Hepatocyte (in vitro differentiated cells): ENCODE measurements around the gene IDUA. TPM values are rescaled to one million over a fixed set of nuclear protein-coding genes. Genes with fewer than 3 reads are reported as not detected.
A peak's percentile ranks its signal among the peaks of the same experiment; 100 is the strongest.

Experiments used
- DNase-seq: peaks from one replicate; pipeline ENCODE4 v3.0.0-alpha.2; 2016; ENCODE audit warnings: low spot score
- H2AFZ ChIP-seq: fragments of 200-600 bp; sonication (generic); 2 replicates; pipeline ENCODE4 v1.6.0; 2016; ENCODE audit warnings: antibody characterized with exemption, mild to moderate bottlenecking
- H3K27ac ChIP-seq: fragments of 200-600 bp; sonication (generic); 2 replicates; pipeline ENCODE4 v1.5.1; 2016; ENCODE audit warnings: mild to moderate bottlenecking
- H3K27me3 ChIP-seq: fragments of 200-600 bp; sonication (generic); 2 replicates; pipeline ENCODE4 v1.6.1; 2016
- H3K36me3 ChIP-seq: fragments of 200-600 bp; sonication (generic); replicated peaks from 2 replicates; pipeline ENCODE4 v1.5.1; 2016; ENCODE audit warnings: low read depth; ENCODE audit not compliant: insufficient read depth
- H3K4me1 ChIP-seq: fragments of 200-600 bp; sonication (generic); 2 replicates; pipeline ENCODE4 v1.5.1; 2016; ENCODE audit warnings: mild to moderate bottlenecking, moderate library complexity; ENCODE audit not compliant: insufficient read depth
- H3K4me2 ChIP-seq: fragments of 200-600 bp; sonication (generic); 2 replicates; pipeline ENCODE4 v1.6.0; 2016
- H3K4me3 ChIP-seq: fragments of 200-600 bp; sonication (generic); 2 replicates; pipeline ENCODE4 v1.5.1; 2016; ENCODE audit warnings: mild to moderate bottlenecking
- H3K79me2 ChIP-seq: fragments of 200-600 bp; sonication (generic); 2 replicates; pipeline ENCODE4 v1.6.0; 2017; ENCODE audit warnings: mild to moderate bottlenecking
- H3K9me2 ChIP-seq: fragments of 200-600 bp; sonication (generic); replicated peaks from 2 replicates; pipeline ENCODE4 v1.6.0; 2017; ENCODE audit warnings: mild to moderate bottlenecking; ENCODE audit not compliant: insufficient read depth
- H3K9me3 ChIP-seq: fragments of 200-600 bp; sonication (generic); 2 replicates; pipeline ENCODE4 v1.5.1; 2016; ENCODE audit warnings: low read depth, mild to moderate bottlenecking
- H4K20me1 ChIP-seq: fragments of 200-600 bp; sonication (generic); 2 replicates; pipeline ENCODE4 v1.6.0; 2016; ENCODE audit warnings: mild to moderate bottlenecking; ENCODE audit not compliant: insufficient read depth, poor library complexity, severe bottlenecking
- CTCF ChIP-seq: fragments of 200-600 bp; sonication (generic); IDR thresholded peaks from 2 replicates; pipeline ENCODE4 v1.5.1; 2016; ENCODE audit warnings: antibody characterized with exemption, mild to moderate bottlenecking; ENCODE audit not compliant: poor library complexity
- EZH2 ChIP-seq: fragments of 200-600 bp; sonication (generic); IDR thresholded peaks from 2 replicates; pipeline ENCODE4 v1.6.1; 2016; ENCODE audit warnings: antibody characterized with exemption, mild to moderate bottlenecking, borderline replicate concordance
- EZH2phosphoT487 ChIP-seq: fragments of 200-600 bp; sonication (generic); IDR thresholded peaks from one replicate; pipeline ENCODE4 v1.6.1; 2018; ENCODE audit warnings: antibody characterized with exemption, mild to moderate bottlenecking, low read depth, moderate library complexity; ENCODE audit not compliant: unreplicated experiment, severe bottlenecking
- WGBS: methylation state at CpG from one replicate; pipeline ENCODE4 v1.1.6; 2016; ENCODE audit warnings: low lambda C conversion rate; ENCODE audit errors: missing lambda C conversion rate; 5-methylcytosine and 5-hydroxymethylcytosine counted together
- polyA plus RNA-seq: library from polyadenylated mRNA; unstranded; fragments of >200 nt; fragmentation: Nextera tagmentation; extraction: Ambion mirVana; gene quantifications from 2 replicates; pipeline ENCODE4 v1.2.1, GENCODE V29; 2016
- total RNA-seq: library from RNA; depleted of rRNA; stranded (reverse); fragments of >200 nt; gene quantifications from 2 replicates; pipeline ENCODE4 v1.2.3, GENCODE V29; 2014

The IDUA gene
- total and polyA plus RNA-seq, 2 experiments from 2014 or later, result 13.1 to 82.6 TPM

DNA sequence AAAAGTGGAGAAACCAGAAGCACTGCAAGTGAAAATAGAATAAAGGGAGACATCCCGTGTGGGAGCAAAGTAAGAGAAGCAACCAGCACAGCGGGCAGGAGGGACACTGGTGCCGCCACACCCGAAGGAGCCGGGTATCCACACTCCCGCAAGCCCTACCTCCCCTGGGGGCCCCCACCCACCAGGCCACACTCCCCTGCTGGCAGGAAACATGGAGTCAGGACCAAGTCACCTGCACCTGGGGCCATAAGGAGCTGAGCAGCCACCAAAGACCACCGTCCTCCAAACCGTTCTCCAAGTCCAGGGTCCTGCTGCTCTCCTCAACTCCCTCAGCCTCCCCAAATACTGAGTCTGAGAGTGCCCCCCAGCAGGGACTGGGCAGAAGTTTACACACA, 55.1 kb downstream of the IDUA start:
- Histone ChIP-seq H3K9me2 (no peaks in the 10 kb centered on the region), H3K36me3 (no peaks in the 10 kb centered on the region), H2AFZ (no peak overlapping the region), H3K4me3 (no peak overlapping the region), H3K27ac (peak overlapping the region; percentile 91), H3K79me2 (no peaks in the 10 kb centered on the region), H3K27me3 (no peaks in the 10 kb centered on the region), H3K4me1 (peaks cover 40% of the 10 kb centered on the region), H3K4me2 (peak overlapping the region; percentile 57), H3K9me3 (no peaks in the 10 kb centered on the region), H4K20me1 (no peaks in the 10 kb centered on the region)
- no peak for TF ChIP-seq EZH2
- WGBS, result 74% methylated on average over 8 of the region's 8 CpGs
- no peak for DNase-seq

DNA sequence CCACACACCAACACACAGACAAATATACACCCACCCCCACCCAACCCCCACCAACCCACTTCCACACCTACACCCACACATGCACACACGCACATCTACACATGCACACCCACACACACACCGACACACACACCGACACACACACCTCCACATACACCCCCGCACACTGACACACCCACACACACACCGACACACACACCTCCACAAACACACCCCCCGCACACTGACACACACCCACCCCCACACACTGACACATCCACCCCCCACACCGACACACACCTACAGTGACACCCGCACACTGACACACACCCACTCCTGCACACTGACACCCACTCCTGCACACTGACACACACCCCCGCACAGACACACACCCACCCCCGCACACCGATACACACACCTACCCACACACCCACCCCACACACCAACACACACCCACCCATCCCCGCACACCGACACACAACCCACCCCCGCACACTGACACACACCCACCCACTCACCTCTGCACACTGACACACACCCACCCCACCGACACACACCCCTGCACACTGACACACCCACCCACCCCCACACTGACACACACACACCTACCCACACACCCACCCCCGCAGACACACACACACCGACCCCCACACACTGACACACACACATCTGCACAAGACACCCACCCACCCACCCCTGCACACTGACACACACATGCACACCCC, 55.7 kb downstream of the IDUA start:
- TF ChIP-seq EZH2 (no peak), EZH2phosphoT487 (no peak), CTCF (no peak)
- Histone ChIP-seq H3K36me3 (no peaks in the 10 kb centered on the region), H3K9me2 (no peaks in the 10 kb centered on the region), H3K4me3 (no peak overlapping the region), H4K20me1 (no peaks in the 10 kb centered on the region), H2AFZ (no peak overlapping the region), H3K4me1 (peaks cover 42% of the 10 kb centered on the region), H3K9me3 (no peaks in the 10 kb centered on the region), H3K27ac (no peak overlapping the region), H3K4me2 (no peak overlapping the region), H3K79me2 (no peaks in the 10 kb centered on the region), H3K27me3 (no peaks in the 10 kb centered on the region)
- DNase-seq, result no peak
- WGBS, result no CpG with 5 or more reads among the region's 17 CpGs

GRCh38 chr4:1043162-1043561, 56.3 kb downstream of the IDUA start:
- H3K9me3 ChIP-seq, result no peaks in the 10 kb centered on the region
- WGBS, result 69% methylated on average over 7 of the region's 7 CpGs
- no peaks in the 10 kb centered on the region for H3K9me2 ChIP-seq
- peak overlapping the region; percentile 45 for H3K4me2 ChIP-seq
- H3K4me3 ChIP-seq, result no peak overlapping the region
- DNase-seq, result no peak
- H2AFZ ChIP-seq, result no peak overlapping the region
- no peaks in the 10 kb centered on the region for H3K36me3 ChIP-seq
- H3K79me2 ChIP-seq, result no peaks in the 10 kb centered on the region
- H4K20me1 ChIP-seq, result no peaks in the 10 kb centered on the region
- H3K4me1 ChIP-seq, result peaks cover 42% of the 10 kb centered on the region
- H3K27me3 ChIP-seq, result no peaks in the 10 kb centered on the region
- H3K27ac ChIP-seq, result peak overlapping the region; percentile 56
- TF ChIP-seq EZH2 (no peak), CTCF (no peak), EZH2phosphoT487 (no peak)

GRCh38 chr4:1043651-1044468, 57.0 kb downstream of the IDUA start:
- Histone ChIP-seq H3K27ac (peak overlapping the region; percentile 89), H3K9me2 (no peaks in the 10 kb centered on the region), H2AFZ (peak overlapping the region; percentile 31)

More at GRCh38 chr4:1043651-1044468, 57.0 kb downstream of the IDUA start:
- Histone ChIP-seq H3K36me3 (no peaks in the 10 kb centered on the region), H3K4me3 (no peak overlapping the region), H4K20me1 (no peaks in the 10 kb centered on the region), H3K9me3 (no peaks in the 10 kb centered on the region), H3K4me1 (peaks cover 41% of the 10 kb centered on the region), H3K4me2 (peak overlapping the region; percentile 64), H3K79me2 (no peaks in the 10 kb centered on the region), H3K27me3 (no peaks in the 10 kb centered on the region)
- no peak for TF ChIP-seq EZH2
- TF ChIP-seq EZH2phosphoT487, result no peak
- no peak for TF ChIP-seq CTCF
- peak; percentile 96 for DNase-seq
- 53% methylated on average over 20 of the region's 36 CpGs for WGBS
